ENCODE results near the gene FAXDC2.
"Not testable (repeated sequence)": the region's sequence is repeated elsewhere in the genome, so short reads cannot be mapped to it uniquely, and the experiment has no call there.

Gene FAXDC2

GRCh38 chr5:154834053-154834452, 16.4 kb downstream of the FAXDC2 start:
- no peak overlapping the region for H3K23ac ChIP-seq (ENCODE audit: low read length in 2 of 2)
- no peak overlapping the region for H3K4me2 ChIP-seq (ENCODE audit: low read length, poor library complexity, severe bottlenecking)
- H2BK15ac ChIP-seq (ENCODE audit: low read depth, poor library complexity, severe bottlenecking): no peak overlapping the region
- no peak overlapping the region for H3K4ac ChIP-seq (ENCODE audit: low read depth in 1 of 2, low read length in 2 of 2)
- no peak overlapping the region for H2AK5ac ChIP-seq (ENCODE audit: low read length, severe bottlenecking)
- no peak overlapping the region for H3K9ac ChIP-seq (ENCODE audit: low read length)
- WGBS: no CpG with 5 or more reads among the region's 1 CpG
- peaks cover 7% of the 10 kb centered on the region for H3K4me1 ChIP-seq (ENCODE audit: control insufficient read depth, insufficient read depth, low read depth, low read length)
- no peaks in the 10 kb centered on the region for H3K9me3 ChIP-seq (ENCODE audit: control insufficient read depth, low read length)
- H3K27me3 ChIP-seq (ENCODE audit: control insufficient read depth in 1 of 2, insufficient read depth in 1 of 2, low read length in 2 of 2): no peaks in the 10 kb centered on the region
- H3K4me3 ChIP-seq (ENCODE audit: insufficient read depth in 1 of 2, low read depth in 1 of 2, low read length in 2 of 2): no peak overlapping the region
- H2AFZ ChIP-seq (ENCODE audit: low read depth, low read length): no peak overlapping the region
- no peak overlapping the region for H3K27ac ChIP-seq (ENCODE audit: low read length, poor library complexity, severe bottlenecking)
- H3K79me1 ChIP-seq (replicated peaks; ENCODE audit: low read length, poor library complexity, severe bottlenecking): peaks cover 6% of the 10 kb centered on the region
- H2BK5ac ChIP-seq (ENCODE audit: low read depth, low read length, poor library complexity, severe bottlenecking): no peak overlapping the region
- no peak overlapping the region for H3K18ac ChIP-seq (ENCODE audit: low read depth in 1 of 2, low read length in 2 of 2)
- H2BK12ac ChIP-seq (ENCODE audit: low read length in 2 of 2): no peak overlapping the region
- H3K36me3 ChIP-seq (ENCODE audit: control insufficient read depth in 1 of 2, insufficient read depth in 2 of 2, low read depth in 1 of 2, low read length in 2 of 2): peaks cover 33 to 61% of the 10 kb centered on the region in 2 experiments
- DNase-seq: no peak
- H4K8ac ChIP-seq (ENCODE audit: low read length): no peak overlapping the region
- H3K14ac ChIP-seq (ENCODE audit: low read length in 2 of 2): no peak overlapping the region
- no peak overlapping the region for H4K91ac ChIP-seq (ENCODE audit: low read length)
- H2BK120ac ChIP-seq (ENCODE audit: low read depth, low read length): no peak overlapping the region

- 96% methylated on average over 3 of the region's 3 CpGs for WGBS
- H3K14ac ChIP-seq (ENCODE audit: low read length in 2 of 2); H3K23ac ChIP-seq (ENCODE audit: low read length in 2 of 2); H3K79me1 ChIP-seq (replicated peaks; ENCODE audit: low read length, poor library complexity, severe bottlenecking); H2BK12ac ChIP-seq (ENCODE audit: low read length in 2 of 2); H2BK5ac ChIP-seq (ENCODE audit: low read depth, low read length, poor library complexity, severe bottlenecking); H3K4me1 ChIP-seq (ENCODE audit: control insufficient read depth, insufficient read depth, low read depth, low read length); H3K9ac ChIP-seq (ENCODE audit: low read length); H2AK5ac ChIP-seq (ENCODE audit: low read length, severe bottlenecking); H3K4me3 ChIP-seq (ENCODE audit: insufficient read depth in 1 of 2, low read depth in 1 of 2, low read length in 2 of 2); H3K4ac ChIP-seq (ENCODE audit: low read depth in 1 of 2, low read length in 2 of 2); H3K27ac ChIP-seq (ENCODE audit: low read length, poor library complexity, severe bottlenecking); H3K4me2 ChIP-seq (ENCODE audit: low read length, poor library complexity, severe bottlenecking); H2AFZ ChIP-seq (ENCODE audit: low read depth, low read length); H2BK120ac ChIP-seq (ENCODE audit: low read depth, low read length); H2BK15ac ChIP-seq (ENCODE audit: low read depth, poor library complexity, severe bottlenecking); H3K9me3 ChIP-seq (ENCODE audit: control insufficient read depth, low read length); H4K91ac ChIP-seq (ENCODE audit: low read length); H3K18ac ChIP-seq (ENCODE audit: low read depth in 1 of 2, low read length in 2 of 2); H4K8ac ChIP-seq (ENCODE audit: low read length); DNase-seq; H3K27me3 ChIP-seq (ENCODE audit: control insufficient read depth in 1 of 2, insufficient read depth in 1 of 2, low read length in 2 of 2): not testable (repeated sequence)
- H3K36me3 ChIP-seq (ENCODE audit: control insufficient read depth in 1 of 2, insufficient read depth in 2 of 2, low read depth in 1 of 2, low read length in 2 of 2): peaks cover 32 to 61% of the 10 kb centered on the region in 2 experiments
Observed at GRCh38 chr5:154832804-154833203, 17.6 kb downstream of the FAXDC2 start.

- Histone ChIP-seq H3K14ac (ENCODE audit: low read length in 2 of 2) (no peak overlapping the region), H3K18ac (ENCODE audit: low read depth in 1 of 2, low read length in 2 of 2) (no peak overlapping the region), H3K27me3 (ENCODE audit: control insufficient read depth in 1 of 2, insufficient read depth in 1 of 2, low read length in 2 of 2) (no peaks in the 10 kb centered on the region), H3K9me3 (ENCODE audit: control insufficient read depth, low read length) (no peaks in the 10 kb centered on the region), H3K27ac (ENCODE audit: low read length, poor library complexity, severe bottlenecking) (no peak overlapping the region), H2BK120ac (ENCODE audit: low read depth, low read length) (no peak overlapping the region), H4K91ac (ENCODE audit: low read length) (no peak overlapping the region), H4K8ac (ENCODE audit: low read length) (no peak overlapping the region), H3K79me1 (replicated peaks; ENCODE audit: low read length, poor library complexity, severe bottlenecking) (peaks cover 4% of the 10 kb centered on the region), H3K4me3 (ENCODE audit: insufficient read depth in 1 of 2, low read depth in 1 of 2, low read length in 2 of 2) (no peak overlapping the region), H2BK5ac (ENCODE audit: low read depth, low read length, poor library complexity, severe bottlenecking) (no peak overlapping the region), H2BK15ac (ENCODE audit: low read depth, poor library complexity, severe bottlenecking) (no peak overlapping the region), H3K9ac (ENCODE audit: low read length) (no peak overlapping the region), H3K4me2 (ENCODE audit: low read length, poor library complexity, severe bottlenecking) (no peak overlapping the region), H3K36me3 (ENCODE audit: control insufficient read depth in 1 of 2, insufficient read depth in 2 of 2, low read depth in 1 of 2, low read length in 2 of 2) (peaks cover 31 to 50% of the 10 kb centered on the region in 2 experiments), H3K4me1 (ENCODE audit: control insufficient read depth, insufficient read depth, low read depth, low read length) (peaks cover 7% of the 10 kb centered on the region), H3K4ac (ENCODE audit: low read depth in 1 of 2, low read length in 2 of 2) (no peak overlapping the region), H3K23ac (ENCODE audit: low read length in 2 of 2) (no peak overlapping the region), H2AFZ (ENCODE audit: low read depth, low read length) (no peak overlapping the region), H2AK5ac (ENCODE audit: low read length, severe bottlenecking) (no peak overlapping the region), H2BK12ac (ENCODE audit: low read length in 2 of 2) (no peak overlapping the region)
- no peak for DNase-seq
- 97% methylated on average over 6 of the region's 7 CpGs for WGBS
Observed at GRCh38 chr5:154831451-154831850, 19.0 kb downstream of the FAXDC2 start.

- Histone ChIP-seq H2BK120ac (ENCODE audit: low read depth, low read length) (no peak overlapping the region), H3K27me3 (ENCODE audit: control insufficient read depth in 1 of 2, insufficient read depth in 1 of 2, low read length in 2 of 2) (no peaks in the 10 kb centered on the region), H2BK5ac (ENCODE audit: low read depth, low read length, poor library complexity, severe bottlenecking) (no peak overlapping the region), H3K18ac (ENCODE audit: low read depth in 1 of 2, low read length in 2 of 2) (no peak overlapping the region), H3K9me3 (ENCODE audit: control insufficient read depth, low read length) (no peaks in the 10 kb centered on the region), H3K79me1 (replicated peaks; ENCODE audit: low read length, poor library complexity, severe bottlenecking) (peaks cover 2% of the 10 kb centered on the region), H4K8ac (ENCODE audit: low read length) (no peak overlapping the region), H3K9ac (ENCODE audit: low read length) (no peak overlapping the region), H2AK5ac (ENCODE audit: low read length, severe bottlenecking) (no peak overlapping the region), H3K23ac (ENCODE audit: low read length in 2 of 2) (no peak overlapping the region), H3K4ac (ENCODE audit: low read depth in 1 of 2, low read length in 2 of 2) (no peak overlapping the region), H3K27ac (ENCODE audit: low read length, poor library complexity, severe bottlenecking) (no peak overlapping the region), H2AFZ (ENCODE audit: low read depth, low read length) (no peak overlapping the region), H3K36me3 (ENCODE audit: control insufficient read depth in 1 of 2, insufficient read depth in 2 of 2, low read depth in 1 of 2, low read length in 2 of 2) (peaks cover 26 to 51% of the 10 kb centered on the region in 2 experiments), H3K4me2 (ENCODE audit: low read length, poor library complexity, severe bottlenecking) (no peak overlapping the region), H4K91ac (ENCODE audit: low read length) (no peak overlapping the region), H2BK12ac (ENCODE audit: low read length in 2 of 2) (no peak overlapping the region), H3K4me1 (ENCODE audit: control insufficient read depth, insufficient read depth, low read depth, low read length) (peaks cover 7% of the 10 kb centered on the region), H3K4me3 (ENCODE audit: insufficient read depth in 1 of 2, low read depth in 1 of 2, low read length in 2 of 2) (no peak overlapping the region), H2BK15ac (ENCODE audit: low read depth, poor library complexity, severe bottlenecking) (no peak overlapping the region), H3K14ac (ENCODE audit: low read length in 2 of 2) (no peak overlapping the region)
- 91% methylated on average over 4 of the region's 4 CpGs for WGBS
- DNase-seq: no peak
Observed at GRCh38 chr5:154830596-154830995, 19.8 kb downstream of the FAXDC2 start.
